K562 (cell line): ENCODE results near the gene RNF207.

ENCODE experiments used
- BHLHE40 ChIP-seq: IDR thresholded peaks from 2 replicates; pipeline ENCODE4 v1.6.1; 2011; ENCODE audit warnings: low read length, improper control_type of control experiment
- E2F3 ChIP-seq: fragments of 250-450 bp; sonication (Bioruptor Pico); IDR thresholded peaks from 2 replicates; pipeline ENCODE4 v1.4.0; 2020; ENCODE audit warnings: mild to moderate bottlenecking
- FOXM1 ChIP-seq, 2 experiments: fragments of 450-650 bp in 1 of 2; sonication (generic) in 1 of 2; formaldehyde crosslinking in 1 of 2; IDR thresholded peaks; 2 replicates each; pipeline versions ENCODE4 v1.6.1 to v1.9.0; 2017 to 2022; ENCODE audit warnings: low read depth in 2 of 2, mild to moderate bottlenecking in 2 of 2, missing genetic modification reagents in 1 of 2, moderate library complexity in 1 of 2
- JUN ChIP-seq, 2 experiments: sonication (generic) in 1 of 2; formaldehyde crosslinking in 1 of 2; IDR thresholded peaks; 2 replicates each; pipeline versions ENCODE4 v1.6.1 to v1.8.0; 2012 to 2022; ENCODE audit warnings: borderline replicate concordance in 2 of 2, mild to moderate bottlenecking in 2 of 2, improper control_type of control experiment in 1 of 2, low read depth in 1 of 2, low read length in 1 of 2, missing genetic modification reagents in 1 of 2
- MGA ChIP-seq: fragments of 450-650 bp; IDR thresholded peaks from 2 replicates; pipeline ENCODE4 v1.6.1; 2016; ENCODE audit warnings: mild to moderate bottlenecking, moderate library complexity
- PTBP1 ChIP-seq: fragments of 200-400 bp; formaldehyde crosslinking; IDR thresholded peaks from 2 replicates; pipeline ENCODE4 v1.6.1; 2017; ENCODE audit warnings: low read depth, low read length
- TCF7L2 ChIP-seq: fragments of 150-350 bp; IDR thresholded peaks from 2 replicates; pipeline ENCODE4 v1.6.1; 2016; ENCODE audit warnings: low read depth, mild to moderate bottlenecking, low read length, moderate library complexity
- ZBTB17 ChIP-seq: fragments of 450-650 bp; formaldehyde crosslinking; IDR thresholded peaks from 2 replicates; pipeline ENCODE4 v1.4.0; 2020; ENCODE audit warnings: mild to moderate bottlenecking
- ZNF133 ChIP-seq: fragments of 250-450 bp; sonication (Bioruptor Pico); IDR thresholded peaks from 2 replicates; pipeline ENCODE4 v1.4.0; 2020; ENCODE audit warnings: mild to moderate bottlenecking
- TF ChIP-seq, protein P1 (sequence below), 2 experiments: fragments of 450-650 bp in 1 of 2; IDR thresholded peaks; 2 replicates each; pipeline ENCODE4 v1.6.1; 2011 to 2017; ENCODE audit warnings: low read depth in 2 of 2, antibody characterized with exemption in 1 of 2, borderline replicate concordance in 1 of 2, low read length in 1 of 2, mild to moderate bottlenecking in 1 of 2, mixed read lengths in 1 of 2; ENCODE audit not compliant: control insufficient read depth in 1 of 2

GRCh38 chr1:6245869-6246496 lies 40.1 kb downstream of the RNF207 start:
- TF ChIP-seq TCF7L2 (no peak), PTBP1 (no peak), ZBTB17 (CRISPR knock-in tag) (no peak), JUN (IDR thresholded peaks at IDR 0.05; ENCODE audit: borderline replicate concordance, low read depth, low read length) (no peak), JUN (CRISPR knock-in tag; IDR thresholded peaks at IDR 0.05; ENCODE audit: borderline replicate concordance) (no peak), BHLHE40 (no peak), ZNF133 (CRISPR knock-in tag) (no peak), E2F3 (CRISPR knock-in tag) (no peak), FOXM1 (IDR thresholded peaks at IDR 0.05; ENCODE audit: low read depth) (no peak), FOXM1 (CRISPR knock-in tag; IDR thresholded peaks at IDR 0.05; ENCODE audit: low read depth) (0 out of 2 replicates have a peak, but pooled peaks have one; percentile 24), MGA (no peak)
- TF ChIP-seq, protein P1, sequence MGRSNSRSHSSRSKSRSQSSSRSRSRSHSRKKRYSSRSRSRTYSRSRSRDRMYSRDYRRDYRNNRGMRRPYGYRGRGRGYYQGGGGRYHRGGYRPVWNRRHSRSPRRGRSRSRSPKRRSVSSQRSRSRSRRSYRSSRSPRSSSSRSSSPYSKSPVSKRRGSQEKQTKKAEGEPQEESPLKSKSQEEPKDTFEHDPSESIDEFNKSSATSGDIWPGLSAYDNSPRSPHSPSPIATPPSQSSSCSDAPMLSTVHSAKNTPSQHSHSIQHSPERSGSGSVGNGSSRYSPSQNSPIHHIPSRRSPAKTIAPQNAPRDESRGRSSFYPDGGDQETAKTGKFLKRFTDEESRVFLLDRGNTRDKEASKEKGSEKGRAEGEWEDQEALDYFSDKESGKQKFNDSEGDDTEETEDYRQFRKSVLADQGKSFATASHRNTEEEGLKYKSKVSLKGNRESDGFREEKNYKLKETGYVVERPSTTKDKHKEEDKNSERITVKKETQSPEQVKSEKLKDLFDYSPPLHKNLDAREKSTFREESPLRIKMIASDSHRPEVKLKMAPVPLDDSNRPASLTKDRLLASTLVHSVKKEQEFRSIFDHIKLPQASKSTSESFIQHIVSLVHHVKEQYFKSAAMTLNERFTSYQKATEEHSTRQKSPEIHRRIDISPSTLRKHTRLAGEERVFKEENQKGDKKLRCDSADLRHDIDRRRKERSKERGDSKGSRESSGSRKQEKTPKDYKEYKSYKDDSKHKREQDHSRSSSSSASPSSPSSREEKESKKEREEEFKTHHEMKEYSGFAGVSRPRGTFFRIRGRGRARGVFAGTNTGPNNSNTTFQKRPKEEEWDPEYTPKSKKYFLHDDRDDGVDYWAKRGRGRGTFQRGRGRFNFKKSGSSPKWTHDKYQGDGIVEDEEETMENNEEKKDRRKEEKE (IDR thresholded peaks at IDR 0.05; ENCODE audit: borderline replicate concordance in 1 of 2, control insufficient read depth in 1 of 2, low read depth in 2 of 2, low read length in 1 of 2): no peak
